ENCODE measurements around the gene HDAC8. TPM values are rescaled to one million over a fixed set of nuclear protein-coding genes. Genes with fewer than 3 reads are reported as not detected.

HDAC8 gene
- total and polyA plus RNA-seq, 9 of the 15 experiments (the other 6 are each of a cell fraction or from before 2014, with no cell fraction given): 18.9 to 53.8 (median 28.7) TPM

GRCh38 chrX:72308566-72309296 is 263.9 kb downstream of the HDAC8 start (continued):
- TF ChIP-seq RCOR1 (IDR thresholded peaks at IDR 0.05; ENCODE audit: borderline replicate concordance in 1 of 2, low read depth in 2 of 2, low read length in 2 of 2) (0 out of 4 replicates have a peak, but pooled peaks of 1 of the 2 experiments have one; percentile 12), NFE2 (IDR thresholded peaks at IDR 0.05; ENCODE audit: low read depth) (no peak), TCF15 (CRISPR knock-in tag; IDR thresholded peaks at IDR 0.05) (no peak), L3MBTL2 (IDR thresholded peaks at IDR 0.05) (0 out of 2 replicates have a peak, but pooled peaks have one; percentile 39), TOE1 (IDR thresholded peaks at IDR 0.05; ENCODE audit: borderline replicate concordance) (peak; percentile 78), TOE1 (CRISPR knock-in tag; IDR thresholded peaks at IDR 0.05; ENCODE audit: borderline replicate concordance, low read depth) (no peak), CEBPG (CRISPR knock-in tag; IDR thresholded peaks at IDR 0.05) (peak; percentile 62; the same call in 1 of the 2 replicates), CEBPG (tag; conservative IDR thresholded peaks at IDR 0.05 in 1 of 2, IDR thresholded peaks at IDR 0.05 in 1 of 2) (peak; percentile 36 to 64; a peak in 2 of 4 replicates), BRCA1 (IDR thresholded peaks at IDR 0.05) (no peak), BRCA1 (CRISPR knock-in tag; IDR thresholded peaks at IDR 0.05) (no peak), ZNF444 (CRISPR knock-in tag; IDR thresholded peaks at IDR 0.05) (0 out of 2 replicates have a peak, but pooled peaks have one; percentile 22), ZBTB11 (CRISPR knock-in tag; IDR thresholded peaks at IDR 0.05) (no peak), PHF8 (IDR thresholded peaks at IDR 0.05; ENCODE audit: borderline replicate concordance, low read length) (no peak), MAX (CRISPR knock-in tag; IDR thresholded peaks at IDR 0.05) (peak; percentile 48; the same call in 1 of the 2 replicates), IRF9 (tag; IDR thresholded peaks at IDR 0.05) (no peak), E2F6 (IDR thresholded peaks at IDR 0.05; ENCODE audit: borderline replicate concordance in 1 of 2, extremely low read depth in 1 of 2, insufficient read depth in 1 of 2, insufficient read length in 1 of 2, low read depth in 1 of 2, low read length in 1 of 2, poor library complexity in 1 of 2, severe bottlenecking in 1 of 2) (peak; percentile 43 to 57), GTF2B (IDR thresholded peaks at IDR 0.05; ENCODE audit: extremely low read depth, insufficient read length) (no peak)
